ENCODE measurements around the gene ACOXL.
"Not testable (repeated sequence)": the region's sequence is repeated elsewhere in the genome, so short reads cannot be mapped to it uniquely, and the experiment has no call there.

The ACOXL gene

GRCh38 chr2:110957293-110957692 lies 224.9 kb downstream of the ACOXL start:
- no peak overlapping the region for H3K4me3 ChIP-seq (ENCODE audit: low read depth, low read length)

GRCh38 chr2:110958346-110959119 lies 226.2 kb downstream of the ACOXL start:
- H3K4me3 ChIP-seq (ENCODE audit: low read depth, low read length) = no peak overlapping the region
- no peak overlapping the region for H3K4me2 ChIP-seq (ENCODE audit: low read length)
- peaks cover 6% of the 10 kb centered on the region for H3K4me1 ChIP-seq
- no peak for TF ChIP-seq CTCF (IDR thresholded peaks at IDR 0.05)
- no peaks in the 10 kb centered on the region for H3K79me2 ChIP-seq
- H3K36me3 ChIP-seq (ENCODE audit: control insufficient read depth, insufficient read depth, low read length) = no peaks in the 10 kb centered on the region
- no peak overlapping the region for H2AFZ ChIP-seq
- H3K27me3 ChIP-seq (ENCODE audit: control insufficient read depth, insufficient read depth, low read length) = no peaks in the 10 kb centered on the region
- no peaks in the 10 kb centered on the region for H3K9me3 ChIP-seq (ENCODE audit: control insufficient read depth, low read length)
- H3K27ac ChIP-seq = no peak overlapping the region
- H3K9ac ChIP-seq = no peak overlapping the region

More at GRCh38 chr2:110957293-110957692, 224.9 kb downstream of the ACOXL start:
- Histone ChIP-seq H3K4me2 (ENCODE audit: low read length) (no peak overlapping the region), H2AFZ (no peak overlapping the region), H3K9me3 (ENCODE audit: control insufficient read depth, low read length) (no peaks in the 10 kb centered on the region), H3K27me3 (ENCODE audit: control insufficient read depth, insufficient read depth, low read length) (no peaks in the 10 kb centered on the region), H3K27ac (no peak overlapping the region), H3K4me1 (peaks cover 6% of the 10 kb centered on the region), H3K36me3 (ENCODE audit: control insufficient read depth, insufficient read depth, low read length) (no peaks in the 10 kb centered on the region), H3K9ac (no peak overlapping the region), H3K79me2 (no peaks in the 10 kb centered on the region)
- no peak for TF ChIP-seq CTCF (IDR thresholded peaks at IDR 0.05)

GRCh38 chr2:110959198-110959597 lies 226.8 kb downstream of the ACOXL start:
- peaks cover 6% of the 10 kb centered on the region for H3K4me1 ChIP-seq
- no peaks in the 10 kb centered on the region for H3K9me3 ChIP-seq (ENCODE audit: control insufficient read depth, low read length)
- no peaks in the 10 kb centered on the region for H3K79me2 ChIP-seq
- no peak overlapping the region for H3K4me2 ChIP-seq (ENCODE audit: low read length)
- H3K4me3 ChIP-seq (ENCODE audit: low read depth, low read length) = no peak overlapping the region
- no peak for TF ChIP-seq CTCF (IDR thresholded peaks at IDR 0.05)
- H2AFZ ChIP-seq = no peak overlapping the region
- no peak overlapping the region for H3K9ac ChIP-seq
- H3K27me3 ChIP-seq (ENCODE audit: control insufficient read depth, insufficient read depth, low read length) = no peaks in the 10 kb centered on the region
- H3K27ac ChIP-seq = no peak overlapping the region
- no peaks in the 10 kb centered on the region for H3K36me3 ChIP-seq (ENCODE audit: control insufficient read depth, insufficient read depth, low read length)

- H3K79me2 ChIP-seq = no peaks in the 10 kb centered on the region
- no peak overlapping the region for H2AFZ ChIP-seq
- H3K4me3 ChIP-seq (ENCODE audit: low read depth, low read length) = no peak overlapping the region
- H3K4me1 ChIP-seq = peaks cover 3% of the 10 kb centered on the region
- H3K9ac ChIP-seq = no peak overlapping the region
- TF ChIP-seq CTCF (IDR thresholded peaks at IDR 0.05) = no peak
- no peaks in the 10 kb centered on the region for H3K36me3 ChIP-seq (ENCODE audit: control insufficient read depth, insufficient read depth, low read length)
- no peak overlapping the region for H3K4me2 ChIP-seq (ENCODE audit: low read length)
- no peak overlapping the region for H3K27ac ChIP-seq
- H3K9me3 ChIP-seq (ENCODE audit: control insufficient read depth, low read length) = no peaks in the 10 kb centered on the region
- no peaks in the 10 kb centered on the region for H3K27me3 ChIP-seq (ENCODE audit: control insufficient read depth, insufficient read depth, low read length)
These were observed 227.9 kb downstream of the ACOXL start for GRCh38 chr2:110960281-110960680.

- Histone ChIP-seq H3K9me3 (ENCODE audit: control insufficient read depth, low read length) (no peaks in the 10 kb centered on the region), H3K27ac (no peak overlapping the region), H2AFZ (no peak overlapping the region), H3K9ac (no peak overlapping the region), H3K4me1 (no peaks in the 10 kb centered on the region), H3K79me2 (no peaks in the 10 kb centered on the region), H3K4me2 (ENCODE audit: low read length) (no peak overlapping the region), H3K27me3 (ENCODE audit: control insufficient read depth, insufficient read depth, low read length) (no peaks in the 10 kb centered on the region), H3K4me3 (ENCODE audit: low read depth, low read length) (no peak overlapping the region), H3K36me3 (ENCODE audit: control insufficient read depth, insufficient read depth, low read length) (no peaks in the 10 kb centered on the region)
- TF ChIP-seq CTCF (IDR thresholded peaks at IDR 0.05) = no peak
These were observed 228.6 kb downstream of the ACOXL start for GRCh38 chr2:110960954-110961353.

- H3K4me3 ChIP-seq (ENCODE audit: low read depth, low read length); H3K4me2 ChIP-seq (ENCODE audit: low read length); H3K27ac ChIP-seq; H3K9me3 ChIP-seq (ENCODE audit: control insufficient read depth, low read length); H3K4me1 ChIP-seq; H3K9ac ChIP-seq; H3K27me3 ChIP-seq (ENCODE audit: control insufficient read depth, insufficient read depth, low read length); H2AFZ ChIP-seq; H3K36me3 ChIP-seq (ENCODE audit: control insufficient read depth, insufficient read depth, low read length); H3K79me2 ChIP-seq: not testable (repeated sequence)
These were observed 229.3 kb downstream of the ACOXL start for GRCh38 chr2:110961643-110962042.
